ENCODE results near the gene MACROD1. TPM values are rescaled to one million over a fixed set of nuclear protein-coding genes. Genes with fewer than 3 reads are reported as not detected.

Gene MACROD1
- total RNA-seq, 2 donors from 2014 or later, result 50.7 to 59.0 TPM

DNA sequence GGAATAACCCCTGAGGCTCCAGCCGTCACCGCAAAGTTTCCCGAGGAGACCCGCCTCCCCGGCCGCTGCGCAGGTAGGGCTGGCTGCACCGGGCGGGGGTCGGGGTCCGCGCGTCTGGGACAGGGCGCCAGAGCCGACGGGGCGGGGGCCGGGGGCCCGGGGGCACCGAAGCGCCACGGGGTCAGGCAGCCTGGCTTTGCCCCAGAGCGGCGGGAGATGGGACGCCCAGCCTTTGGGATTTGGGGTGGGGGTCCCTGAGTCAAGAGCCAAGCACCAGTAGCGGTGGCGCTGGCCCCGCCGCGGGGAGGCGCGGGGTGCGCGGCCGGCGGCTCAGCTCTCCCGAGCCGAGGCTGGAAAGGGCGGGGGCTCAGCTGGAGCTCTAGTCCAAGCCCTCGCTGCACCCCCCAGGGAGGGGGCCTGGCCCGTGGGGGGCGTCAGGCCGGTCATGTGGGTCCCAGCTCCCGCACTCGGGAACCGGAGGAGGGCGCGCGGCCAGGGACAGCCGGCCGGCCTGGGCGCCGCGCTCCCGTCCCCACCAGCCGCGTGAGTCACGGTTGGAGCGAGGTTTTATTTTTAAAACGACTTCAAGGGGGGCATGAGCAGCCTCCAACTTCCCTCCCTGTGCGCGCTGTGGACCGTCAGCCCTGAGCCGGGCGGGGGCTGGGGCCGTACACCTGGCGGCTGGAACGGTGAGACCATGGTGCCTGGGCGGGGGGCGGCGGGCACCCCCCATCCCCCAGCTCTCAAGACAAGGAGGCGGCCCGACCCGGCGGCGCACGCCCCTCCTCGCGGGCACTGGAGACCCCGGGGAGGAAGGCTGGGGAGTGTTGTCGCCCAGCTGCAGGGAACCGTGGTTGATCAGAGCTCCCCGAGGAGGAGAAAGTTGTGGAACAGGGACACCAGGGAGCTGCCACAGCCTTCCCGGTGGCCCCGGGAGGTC lies 129.6 kb downstream of the MACROD1 start:
- Histone ChIP-seq H3K9me3 (no peaks in the 10 kb centered on the region), H3K27ac (peak overlapping the region; percentile 62 to 68), H3K27me3 (no peaks in the 10 kb centered on the region), H3K36me3 (no peaks in the 10 kb centered on the region), H3K4me3 (peak overlapping the region; percentile 50 to 62), H3K4me1 (peaks cover 0 to 20% of the 10 kb centered on the region in 2 donors)
- DNase-seq (ENCODE audit: low spot score), result no peak
- TF ChIP-seq, protein P1, sequence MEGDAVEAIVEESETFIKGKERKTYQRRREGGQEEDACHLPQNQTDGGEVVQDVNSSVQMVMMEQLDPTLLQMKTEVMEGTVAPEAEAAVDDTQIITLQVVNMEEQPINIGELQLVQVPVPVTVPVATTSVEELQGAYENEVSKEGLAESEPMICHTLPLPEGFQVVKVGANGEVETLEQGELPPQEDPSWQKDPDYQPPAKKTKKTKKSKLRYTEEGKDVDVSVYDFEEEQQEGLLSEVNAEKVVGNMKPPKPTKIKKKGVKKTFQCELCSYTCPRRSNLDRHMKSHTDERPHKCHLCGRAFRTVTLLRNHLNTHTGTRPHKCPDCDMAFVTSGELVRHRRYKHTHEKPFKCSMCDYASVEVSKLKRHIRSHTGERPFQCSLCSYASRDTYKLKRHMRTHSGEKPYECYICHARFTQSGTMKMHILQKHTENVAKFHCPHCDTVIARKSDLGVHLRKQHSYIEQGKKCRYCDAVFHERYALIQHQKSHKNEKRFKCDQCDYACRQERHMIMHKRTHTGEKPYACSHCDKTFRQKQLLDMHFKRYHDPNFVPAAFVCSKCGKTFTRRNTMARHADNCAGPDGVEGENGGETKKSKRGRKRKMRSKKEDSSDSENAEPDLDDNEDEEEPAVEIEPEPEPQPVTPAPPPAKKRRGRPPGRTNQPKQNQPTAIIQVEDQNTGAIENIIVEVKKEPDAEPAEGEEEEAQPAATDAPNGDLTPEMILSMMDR (IDR thresholded peaks at IDR 0.05), result no peak

DNA sequence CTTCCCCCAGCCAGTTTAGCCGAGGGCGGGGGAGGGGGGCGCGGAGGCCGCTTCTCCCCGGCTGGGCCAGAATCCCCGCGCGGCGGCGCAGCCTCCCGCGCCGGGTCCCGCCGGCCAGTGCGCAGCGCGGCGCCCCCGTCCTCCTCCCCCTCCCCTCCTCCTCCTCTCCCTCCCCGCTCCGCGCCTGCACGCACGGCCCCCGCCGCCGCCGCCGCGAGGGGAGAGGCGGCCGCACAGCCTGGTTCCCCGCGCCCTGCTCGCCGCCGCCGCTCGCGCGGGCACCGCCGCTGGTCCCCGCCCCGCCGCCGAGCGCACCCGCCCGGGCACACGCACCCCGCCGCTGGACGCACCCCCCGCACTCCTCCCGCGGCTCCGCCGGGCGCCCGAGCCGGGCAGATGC lies 130.3 kb downstream of the MACROD1 start, which contains the start of gene FLRT1:
TSS of gene FLRT1 (plus strand) at position 356 of the 400 bp plus-strand sequence. CDS start 80,337 bp downstream, outside the sequence.
- Histone ChIP-seq H3K4me3 (peak within 1 kb of the TSS; percentile 50 to 62), H3K4me1 (peaks cover 0 to 20% of the 10 kb centered on the region in 2 donors), H3K9me3 (no peaks in the 10 kb centered on the region), H3K27ac (peak within 1 kb of the TSS; percentile 62 to 68), H3K27me3 (no peaks in the 10 kb centered on the region), H3K36me3 (no peaks in the 10 kb centered on the region)
- DNase-seq (ENCODE audit: low spot score), result no peak
- TF ChIP-seq, protein P1 (IDR thresholded peaks at IDR 0.05), result no peak

DNA sequence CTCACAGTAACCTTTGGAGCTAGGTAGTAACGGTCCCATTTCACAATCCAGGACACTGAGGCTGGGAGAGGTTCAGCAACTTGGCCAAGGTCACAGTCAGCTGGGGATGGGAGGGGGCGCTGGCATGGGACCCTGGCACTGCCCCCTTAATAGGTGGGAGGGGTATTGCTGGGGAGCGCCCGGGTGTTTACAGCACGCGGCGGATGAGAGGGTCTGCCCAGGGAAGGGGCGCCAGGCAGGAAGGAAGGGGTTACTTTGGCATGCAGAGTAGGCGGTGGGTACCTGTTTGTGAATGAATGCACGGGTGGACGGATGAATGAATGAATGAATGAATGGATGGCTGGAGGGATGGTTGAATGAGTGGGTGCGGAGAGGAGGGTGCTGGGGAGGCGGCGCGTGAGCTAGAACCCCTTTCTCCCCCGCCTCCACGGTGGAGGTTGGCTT lies 130.8 kb downstream of the MACROD1 start:
- Histone ChIP-seq H3K27ac (no peak overlapping the region), H3K4me3 (peak overlapping the region; percentile 11 to 39), H3K9me3 (no peaks in the 10 kb centered on the region), H3K27me3 (no peaks in the 10 kb centered on the region), H3K36me3 (no peaks in the 10 kb centered on the region), H3K4me1 (peaks cover 0 to 20% of the 10 kb centered on the region in 2 donors)
- TF ChIP-seq, protein P1 (IDR thresholded peaks at IDR 0.05), result no peak
- no peak for DNase-seq (ENCODE audit: low spot score)

DNA sequence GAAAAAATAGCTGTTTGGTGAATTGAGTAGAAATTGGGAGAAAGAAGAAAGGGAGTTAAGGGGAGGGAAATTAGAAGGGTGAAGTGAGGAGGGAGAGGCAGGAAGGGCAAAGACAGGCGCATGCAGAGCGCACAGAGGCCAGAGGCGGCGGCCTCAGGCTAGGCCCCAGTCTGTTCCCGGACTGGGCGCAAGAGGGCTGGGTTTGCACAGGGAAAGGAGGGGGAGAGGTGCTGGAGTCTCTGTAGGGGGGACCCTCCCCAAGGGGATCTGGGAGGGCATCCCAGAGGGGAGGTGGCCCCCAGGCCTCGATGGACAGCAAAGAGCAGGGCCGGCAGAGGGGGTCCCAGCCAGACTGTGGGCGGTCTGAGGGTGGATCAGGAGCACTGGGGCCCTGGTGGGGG lies 131.5 kb downstream of the MACROD1 start:
- DNase-seq (ENCODE audit: low spot score), result no peak
- peaks cover 0 to 20% of the 10 kb centered on the region in 2 donors for H3K4me1 ChIP-seq
- no peaks in the 10 kb centered on the region for H3K27me3 ChIP-seq
- no peaks in the 10 kb centered on the region for H3K36me3 ChIP-seq
- no peak overlapping the region for H3K4me3 ChIP-seq
- no peak overlapping the region for H3K27ac ChIP-seq
- TF ChIP-seq, protein P1 (IDR thresholded peaks at IDR 0.05), result no peak
- no peaks in the 10 kb centered on the region for H3K9me3 ChIP-seq

DNA sequence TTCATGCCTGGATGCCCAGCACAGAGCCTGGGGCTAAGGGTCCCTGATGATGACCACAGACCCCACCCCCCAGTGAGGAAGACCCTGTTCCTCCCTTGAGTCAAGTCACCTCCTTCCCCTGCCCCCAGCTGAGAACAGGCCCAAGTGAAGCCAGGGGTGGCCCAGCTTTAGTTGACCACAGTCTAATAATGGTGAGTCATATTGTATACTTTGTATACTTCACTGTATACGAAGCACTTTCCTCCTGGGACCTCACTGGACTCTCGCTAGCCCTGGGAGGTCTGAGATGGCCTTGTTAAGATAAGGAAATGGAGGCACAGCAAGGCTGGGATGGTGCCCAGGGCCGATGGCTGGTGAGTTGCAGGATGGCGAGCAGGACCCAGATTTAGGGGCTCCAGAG lies 133.9 kb downstream of the MACROD1 start:
- TF ChIP-seq, protein P1 (IDR thresholded peaks at IDR 0.05), result no peak
- Histone ChIP-seq H3K9me3 (no peaks in the 10 kb centered on the region), H3K27ac (no peak overlapping the region), H3K4me1 (peaks cover 0 to 28% of the 10 kb centered on the region in 2 donors), H3K27me3 (no peaks in the 10 kb centered on the region), H3K4me3 (no peak overlapping the region), H3K36me3 (no peaks in the 10 kb centered on the region)
- DNase-seq (ENCODE audit: low spot score), result no peak
